GM10248 (cell line): ENCODE results near the gene CENPC.

Experiments used
- CTCF ChIA-PET: fragments of 300-600 bp; sonication (Branson Sonifier 250); formaldehyde crosslinking; extraction: SDS; loops from one replicate; lab custom pipeline; 2021; ENCODE audit warnings: antibody characterized with exemption; lab: Yijun Ruan, JAX
- POLR2A ChIA-PET: fragments of 350-650 bp; sonication (Branson Sonifier 250); formaldehyde crosslinking; extraction: SDS; loops from one replicate; lab custom pipeline; 2020; ENCODE audit warnings: antibody characterized with exemption; lab: Yijun Ruan, JAX
- DNase-seq: peaks from one replicate; pipeline ENCODE4 v3.0.0; 2012; ENCODE audit errors: extremely low spot score
- TF ChIP-seq, protein P1 (sequence below): IDR thresholded peaks from 2 replicates; pipeline ENCODE4 v1.5.1; 2012; ENCODE audit warnings: mild to moderate bottlenecking, low read depth; ENCODE audit errors: extremely low read depth, missing control alignments, control extremely low read depth

The CENPC gene

GRCh38 chr4:67522851-67523671 lies 22.2 kb downstream of the CENPC start:
- TF ChIP-seq, protein P1, sequence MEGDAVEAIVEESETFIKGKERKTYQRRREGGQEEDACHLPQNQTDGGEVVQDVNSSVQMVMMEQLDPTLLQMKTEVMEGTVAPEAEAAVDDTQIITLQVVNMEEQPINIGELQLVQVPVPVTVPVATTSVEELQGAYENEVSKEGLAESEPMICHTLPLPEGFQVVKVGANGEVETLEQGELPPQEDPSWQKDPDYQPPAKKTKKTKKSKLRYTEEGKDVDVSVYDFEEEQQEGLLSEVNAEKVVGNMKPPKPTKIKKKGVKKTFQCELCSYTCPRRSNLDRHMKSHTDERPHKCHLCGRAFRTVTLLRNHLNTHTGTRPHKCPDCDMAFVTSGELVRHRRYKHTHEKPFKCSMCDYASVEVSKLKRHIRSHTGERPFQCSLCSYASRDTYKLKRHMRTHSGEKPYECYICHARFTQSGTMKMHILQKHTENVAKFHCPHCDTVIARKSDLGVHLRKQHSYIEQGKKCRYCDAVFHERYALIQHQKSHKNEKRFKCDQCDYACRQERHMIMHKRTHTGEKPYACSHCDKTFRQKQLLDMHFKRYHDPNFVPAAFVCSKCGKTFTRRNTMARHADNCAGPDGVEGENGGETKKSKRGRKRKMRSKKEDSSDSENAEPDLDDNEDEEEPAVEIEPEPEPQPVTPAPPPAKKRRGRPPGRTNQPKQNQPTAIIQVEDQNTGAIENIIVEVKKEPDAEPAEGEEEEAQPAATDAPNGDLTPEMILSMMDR, result no peak
- DNase-seq, result no peak
- ChIA-PET POLR2A (no interaction called here), CTCF (no interaction called here)

- POLR2A ChIA-PET, result no interaction called here
- no peak for DNase-seq
- CTCF ChIA-PET, result no interaction called here
- TF ChIP-seq, protein P1, result no peak
Observed at GRCh38 chr4:67522230-67522629, 23.1 kb downstream of the CENPC start.

- TF ChIP-seq, protein P1, result no peak
- ChIA-PET CTCF (no interaction called here), POLR2A (no interaction called here)
- no peak for DNase-seq
Observed at GRCh38 chr4:67521506-67521905, 23.8 kb downstream of the CENPC start.

DNA sequence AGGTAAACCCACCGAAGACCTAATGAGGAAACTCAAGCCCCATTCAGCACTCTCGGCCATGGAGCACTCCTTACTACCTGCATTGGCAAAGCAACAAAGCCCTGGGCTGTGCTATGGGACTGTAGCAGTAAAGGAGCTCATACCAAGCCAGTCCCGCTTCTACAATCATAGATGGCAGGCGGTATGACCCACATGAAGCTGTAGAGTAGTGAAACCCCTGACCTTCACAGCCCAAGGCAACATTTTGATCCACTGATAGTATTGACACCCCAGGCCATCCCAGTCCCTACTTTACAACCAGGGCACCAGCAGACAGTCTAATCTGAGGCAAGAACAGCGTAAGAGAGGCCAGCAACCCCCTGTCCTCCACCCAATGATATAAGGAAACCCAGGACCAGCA lies 25.2 kb downstream of the CENPC start:
- no peak for DNase-seq
- ChIA-PET CTCF (interaction anchor here (0.9 to 1.5 kb wide), 4 partner anchors 8 to 656 kb away, joined by 3 to 6 read pairs (median 4); no protein-coding TSS in a partner anchor), POLR2A (no interaction called here)
- TF ChIP-seq, protein P1, result no peak

GRCh38 chr4:67512501-67512900 lies 32.8 kb downstream of the CENPC start:
- no peak for DNase-seq
- ChIA-PET CTCF (interaction anchor here (1.3 kb wide), 1 partner anchor 8 kb away, joined by 5 read pairs; no protein-coding TSS in a partner anchor), POLR2A (no interaction called here)
- TF ChIP-seq, protein P1, result no peak

- ChIA-PET CTCF (no interaction called here), POLR2A (no interaction called here)
- TF ChIP-seq, protein P1, result no peak
- DNase-seq, result no peak
Observed at GRCh38 chr4:67500373-67500772, 44.9 kb downstream of the CENPC start.
